ENCODE results near the gene CEP350. TPM values are rescaled to one million over a fixed set of nuclear protein-coding genes. Genes with fewer than 3 reads are reported as not detected.

CEP350 gene
- total RNA-seq, 1 donor from 2014 or later = 39.2 TPM

DNA sequence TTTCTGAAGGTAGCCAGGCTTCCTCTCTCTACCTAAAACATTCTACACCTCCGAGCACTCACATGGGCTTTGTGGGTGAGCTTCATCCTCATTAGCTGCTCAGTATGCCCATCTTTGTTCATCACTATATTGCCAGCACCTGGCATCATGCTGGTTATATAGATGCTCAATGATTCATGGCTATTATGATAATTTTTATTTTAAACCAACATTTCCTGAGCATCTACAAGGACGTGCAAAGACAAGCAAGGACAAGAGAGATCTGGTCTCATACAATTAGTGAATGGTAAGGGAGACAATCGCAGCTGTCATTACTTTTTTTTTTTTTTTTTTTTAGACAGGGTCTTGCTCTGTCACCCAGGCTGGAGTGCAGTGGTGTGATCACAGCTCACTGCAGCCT lies 188.7 kb downstream of the CEP350 start:
- TF ChIP-seq, protein P1, sequence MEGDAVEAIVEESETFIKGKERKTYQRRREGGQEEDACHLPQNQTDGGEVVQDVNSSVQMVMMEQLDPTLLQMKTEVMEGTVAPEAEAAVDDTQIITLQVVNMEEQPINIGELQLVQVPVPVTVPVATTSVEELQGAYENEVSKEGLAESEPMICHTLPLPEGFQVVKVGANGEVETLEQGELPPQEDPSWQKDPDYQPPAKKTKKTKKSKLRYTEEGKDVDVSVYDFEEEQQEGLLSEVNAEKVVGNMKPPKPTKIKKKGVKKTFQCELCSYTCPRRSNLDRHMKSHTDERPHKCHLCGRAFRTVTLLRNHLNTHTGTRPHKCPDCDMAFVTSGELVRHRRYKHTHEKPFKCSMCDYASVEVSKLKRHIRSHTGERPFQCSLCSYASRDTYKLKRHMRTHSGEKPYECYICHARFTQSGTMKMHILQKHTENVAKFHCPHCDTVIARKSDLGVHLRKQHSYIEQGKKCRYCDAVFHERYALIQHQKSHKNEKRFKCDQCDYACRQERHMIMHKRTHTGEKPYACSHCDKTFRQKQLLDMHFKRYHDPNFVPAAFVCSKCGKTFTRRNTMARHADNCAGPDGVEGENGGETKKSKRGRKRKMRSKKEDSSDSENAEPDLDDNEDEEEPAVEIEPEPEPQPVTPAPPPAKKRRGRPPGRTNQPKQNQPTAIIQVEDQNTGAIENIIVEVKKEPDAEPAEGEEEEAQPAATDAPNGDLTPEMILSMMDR (IDR thresholded peaks at IDR 0.05; ENCODE audit: unreplicated experiment) = no peak
- no peaks in the 10 kb centered on the region for H3K9me3 Mint-ChIP-seq (ENCODE audit: unreplicated experiment)
- no peak for DNase-seq (ENCODE audit: low spot score)
- peaks cover 3% of the 10 kb centered on the region for H3K27me3 Mint-ChIP-seq (ENCODE audit: unreplicated experiment)
- H3K4me3 Mint-ChIP-seq (ENCODE audit: unreplicated experiment) = no peak overlapping the region
- no peaks in the 10 kb centered on the region for H3K4me1 Mint-ChIP-seq (ENCODE audit: unreplicated experiment)
- H3K27ac Mint-ChIP-seq (ENCODE audit: unreplicated experiment) = no peak overlapping the region
- no peaks in the 10 kb centered on the region for H3K36me3 Mint-ChIP-seq (ENCODE audit: low read depth, unreplicated experiment)

DNA sequence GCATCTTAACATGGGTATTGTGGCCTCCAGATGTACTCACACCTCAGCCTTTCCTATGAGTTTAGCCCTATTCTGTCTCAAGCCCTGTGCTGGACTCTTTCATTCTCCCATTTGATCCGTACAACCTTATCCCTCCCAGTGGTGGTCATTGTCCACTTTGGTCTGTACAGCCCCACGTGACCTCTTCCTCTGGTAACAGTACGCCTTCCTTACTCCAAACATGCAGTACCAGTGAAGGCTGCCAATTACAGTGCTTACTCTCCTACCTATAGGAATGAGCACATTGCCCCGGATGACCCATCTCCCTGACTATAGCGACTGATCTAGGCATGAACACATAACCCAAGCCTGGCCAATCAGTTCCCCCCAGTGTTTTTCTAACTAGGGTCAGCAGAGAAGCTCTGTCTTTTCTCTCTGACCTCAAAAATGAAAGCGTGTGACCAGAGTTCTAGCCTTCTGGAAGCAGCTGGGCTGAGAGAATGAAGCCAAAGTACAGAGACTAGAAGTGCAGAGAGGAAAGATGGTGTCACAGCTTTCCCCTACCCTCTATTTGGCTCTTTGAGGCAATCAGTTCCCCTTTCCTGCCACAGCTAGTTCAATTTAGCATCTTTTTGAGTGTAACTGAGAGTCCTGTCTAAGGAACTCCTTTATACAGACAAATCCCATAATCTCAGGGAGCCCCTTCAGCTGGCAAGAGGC lies 190.2 kb downstream of the CEP350 start:
- Mint-ChIP-seq H3K9me3 (ENCODE audit: unreplicated experiment) (no peaks in the 10 kb centered on the region), H3K4me3 (ENCODE audit: unreplicated experiment) (no peak overlapping the region), H3K36me3 (ENCODE audit: low read depth, unreplicated experiment) (no peaks in the 10 kb centered on the region), H3K4me1 (ENCODE audit: unreplicated experiment) (no peaks in the 10 kb centered on the region), H3K27me3 (ENCODE audit: unreplicated experiment) (peaks cover 3% of the 10 kb centered on the region), H3K27ac (ENCODE audit: unreplicated experiment) (no peak overlapping the region)
- DNase-seq (ENCODE audit: low spot score) = no peak
- TF ChIP-seq, protein P1 (IDR thresholded peaks at IDR 0.05; ENCODE audit: unreplicated experiment) = no peak

DNA sequence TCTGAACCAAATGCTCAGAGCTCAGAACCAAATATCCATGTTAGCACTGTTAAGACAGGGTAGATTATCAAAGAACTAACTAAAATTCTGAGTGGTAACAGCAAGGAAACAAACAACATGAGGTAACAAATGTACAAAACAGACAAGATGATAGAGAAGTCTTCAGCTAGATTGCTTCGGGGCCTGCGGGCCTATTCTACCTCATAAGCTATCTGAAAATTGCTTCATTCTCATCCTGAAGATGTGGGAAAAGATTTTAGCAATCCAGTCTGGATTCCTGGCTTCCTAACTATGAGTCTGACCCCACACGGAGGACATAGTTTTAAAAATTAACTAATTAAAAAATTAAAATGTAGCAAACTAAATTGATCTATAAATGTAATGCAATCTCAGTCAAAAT lies 190.8 kb downstream of the CEP350 start:
- H3K4me1 Mint-ChIP-seq (ENCODE audit: unreplicated experiment) = no peaks in the 10 kb centered on the region
- H3K9me3 Mint-ChIP-seq (ENCODE audit: unreplicated experiment) = no peaks in the 10 kb centered on the region
- no peak for DNase-seq (ENCODE audit: low spot score)
- H3K4me3 Mint-ChIP-seq (ENCODE audit: unreplicated experiment) = no peak overlapping the region
- H3K27ac Mint-ChIP-seq (ENCODE audit: unreplicated experiment) = no peak overlapping the region
- TF ChIP-seq, protein P1 (IDR thresholded peaks at IDR 0.05; ENCODE audit: unreplicated experiment) = no peak
- H3K27me3 Mint-ChIP-seq (ENCODE audit: unreplicated experiment) = peaks cover 3% of the 10 kb centered on the region
- H3K36me3 Mint-ChIP-seq (ENCODE audit: low read depth, unreplicated experiment) = no peaks in the 10 kb centered on the region

DNA sequence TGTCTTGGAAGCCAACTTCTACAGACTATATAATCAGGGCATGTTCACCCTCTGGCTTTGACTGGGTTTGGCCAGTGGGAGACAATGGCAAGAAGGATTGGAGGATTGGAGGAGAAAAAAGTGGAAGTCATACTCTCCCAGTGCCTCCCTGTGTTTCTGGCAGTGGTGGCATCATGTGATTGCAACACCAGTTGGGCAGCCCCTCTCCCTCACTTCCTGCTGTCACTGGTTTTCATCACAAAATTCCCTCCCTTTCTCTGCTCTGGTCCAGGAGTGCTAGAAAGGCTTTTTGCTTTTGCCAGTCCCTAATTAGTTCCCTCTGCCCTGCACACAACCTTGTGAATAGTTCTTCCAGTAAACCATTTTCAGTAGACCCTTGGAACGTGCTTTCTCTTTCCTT lies 196.4 kb downstream of the CEP350 start:
- Mint-ChIP-seq H3K27ac (ENCODE audit: unreplicated experiment) (no peak overlapping the region), H3K36me3 (ENCODE audit: low read depth, unreplicated experiment) (peaks cover 6% of the 10 kb centered on the region), H3K4me1 (ENCODE audit: unreplicated experiment) (peaks cover 7% of the 10 kb centered on the region), H3K27me3 (ENCODE audit: unreplicated experiment) (peaks cover 10% of the 10 kb centered on the region), H3K9me3 (ENCODE audit: unreplicated experiment) (no peaks in the 10 kb centered on the region), H3K4me3 (ENCODE audit: unreplicated experiment) (no peak overlapping the region)
- TF ChIP-seq, protein P1 (IDR thresholded peaks at IDR 0.05; ENCODE audit: unreplicated experiment) = no peak
- DNase-seq (ENCODE audit: low spot score) = no peak

DNA sequence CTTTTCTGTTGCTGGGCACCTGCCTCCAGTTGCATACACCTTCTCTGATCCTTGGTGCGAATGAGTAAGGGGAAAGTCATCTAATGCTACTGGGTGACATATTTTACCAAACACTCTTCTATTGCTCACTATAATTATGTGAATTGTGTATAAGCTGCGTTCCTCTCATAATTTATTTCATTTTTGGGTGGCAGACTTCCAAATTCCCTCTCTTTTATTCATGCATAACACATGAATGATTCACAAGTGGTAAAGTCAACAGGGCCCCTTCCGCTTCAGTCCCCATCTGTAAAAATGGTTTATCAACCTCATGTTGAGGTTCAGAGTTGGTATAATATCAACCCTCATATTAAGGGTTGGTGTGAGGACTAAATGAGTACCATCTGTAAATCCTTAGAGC lies 196.9 kb downstream of the CEP350 start:
- peaks cover 12% of the 10 kb centered on the region for H3K4me1 Mint-ChIP-seq (ENCODE audit: unreplicated experiment)
- DNase-seq (ENCODE audit: low spot score) = no peak
- H3K9me3 Mint-ChIP-seq (ENCODE audit: unreplicated experiment) = no peaks in the 10 kb centered on the region
- TF ChIP-seq, protein P1 (IDR thresholded peaks at IDR 0.05; ENCODE audit: unreplicated experiment) = no peak
- no peak overlapping the region for H3K4me3 Mint-ChIP-seq (ENCODE audit: unreplicated experiment)
- H3K27me3 Mint-ChIP-seq (ENCODE audit: unreplicated experiment) = peaks cover 12% of the 10 kb centered on the region
- peaks cover 6% of the 10 kb centered on the region for H3K36me3 Mint-ChIP-seq (ENCODE audit: low read depth, unreplicated experiment)
- no peak overlapping the region for H3K27ac Mint-ChIP-seq (ENCODE audit: unreplicated experiment)

Measured in endothelial cell (in vitro differentiated cells).